Smooth muscle cell (in vitro differentiated cells): ENCODE data around the gene MAST1. TPM values are rescaled to one million over a fixed set of nuclear protein-coding genes. Genes with fewer than 3 reads are reported as not detected.
A peak's percentile ranks its signal among the peaks of the same experiment; 100 is the strongest.
"Not testable (repeated sequence)": the region's sequence is repeated elsewhere in the genome, so short reads cannot be mapped to it uniquely, and the experiment has no call there.

Experiments
- DNase-seq: peaks from one replicate; lab custom pipeline; 2025; ENCODE audit not compliant: unreplicated experiment; lab: John Stamatoyannopoulos, UW
- H2AFZ ChIP-seq: fragments of 200-600 bp; sonication (generic); 2 replicates; pipeline ENCODE4 v1.6.0; 2016; ENCODE audit warnings: antibody characterized with exemption, low read depth, mild to moderate bottlenecking
- H3F3A ChIP-seq: fragments of 200-600 bp; sonication (generic); 2 replicates; pipeline ENCODE4 v1.6.0; 2017; ENCODE audit warnings: antibody characterized with exemption, low read depth
- H3K27ac ChIP-seq: fragments of 200-600 bp; sonication (generic); 2 replicates; pipeline ENCODE4 v1.5.1; 2016; ENCODE audit warnings: low read depth, mild to moderate bottlenecking
- H3K27me3 ChIP-seq: fragments of 200-600 bp; sonication (generic); 2 replicates; pipeline ENCODE4 v1.6.1; 2016; ENCODE audit warnings: low read depth, mild to moderate bottlenecking
- H3K36me3 ChIP-seq: fragments of 200-600 bp; sonication (generic); 2 replicates; pipeline ENCODE4 v1.5.1; 2016; ENCODE audit warnings: low read depth
- H3K4me1 ChIP-seq: fragments of 200-600 bp; sonication (generic); 2 replicates; pipeline ENCODE4 v1.5.1; 2016; ENCODE audit warnings: low read depth
- H3K4me2 ChIP-seq: fragments of 200-600 bp; sonication (generic); 2 replicates; pipeline ENCODE4 v1.6.0; 2016; ENCODE audit warnings: mild to moderate bottlenecking
- H3K4me3 ChIP-seq: fragments of 200-600 bp; sonication (generic); 2 replicates; pipeline ENCODE4 v1.5.1; 2016; ENCODE audit warnings: mild to moderate bottlenecking
- H3K79me2 ChIP-seq: fragments of 200-600 bp; sonication (generic); 2 replicates; pipeline ENCODE4 v1.6.0; 2016; ENCODE audit warnings: low read depth, mild to moderate bottlenecking
- H3K9ac ChIP-seq: fragments of 200-600 bp; sonication (generic); 2 replicates; pipeline ENCODE4 v1.6.0; 2016; ENCODE audit warnings: low read depth
- H3K9me3 ChIP-seq: fragments of 200-600 bp; sonication (generic); replicated peaks from 2 replicates; pipeline ENCODE4 v1.5.1; 2016; ENCODE audit warnings: low read depth
- H4K20me1 ChIP-seq: fragments of 200-600 bp; sonication (generic); 2 replicates; pipeline ENCODE4 v1.6.0; 2016; ENCODE audit warnings: low read depth
- WGBS: methylation state at CpG from one replicate; pipeline ENCODE4 v1.1.7; 2016; ENCODE audit warnings: low lambda C conversion rate; 5-methylcytosine and 5-hydroxymethylcytosine counted together
- polyA plus RNA-seq: library from polyadenylated mRNA; unstranded; fragments of >200 nt; fragmentation: Nextera tagmentation; extraction: Ambion mirVana; gene quantifications from 2 replicates; pipeline ENCODE4 v1.2.1, GENCODE V29; 2016
- total RNA-seq: library from RNA; depleted of rRNA; stranded (reverse); fragments of >200 nt; gene quantifications from 2 replicates; pipeline ENCODE4 v1.2.3, GENCODE V29; 2014
- TF ChIP-seq, protein P1 (sequence below): fragments of 200-600 bp; sonication (generic); IDR thresholded peaks from 2 replicates; pipeline ENCODE4 v1.5.1; 2017; ENCODE audit warnings: borderline replicate concordance, mild to moderate bottlenecking, antibody characterized with exemption; ENCODE audit not compliant: insufficient read depth, poor library complexity, severe bottlenecking

MAST1 gene
- total and polyA plus RNA-seq, 2 experiments from 2014 or later, result 2.7 to 3.2 TPM

DNA sequence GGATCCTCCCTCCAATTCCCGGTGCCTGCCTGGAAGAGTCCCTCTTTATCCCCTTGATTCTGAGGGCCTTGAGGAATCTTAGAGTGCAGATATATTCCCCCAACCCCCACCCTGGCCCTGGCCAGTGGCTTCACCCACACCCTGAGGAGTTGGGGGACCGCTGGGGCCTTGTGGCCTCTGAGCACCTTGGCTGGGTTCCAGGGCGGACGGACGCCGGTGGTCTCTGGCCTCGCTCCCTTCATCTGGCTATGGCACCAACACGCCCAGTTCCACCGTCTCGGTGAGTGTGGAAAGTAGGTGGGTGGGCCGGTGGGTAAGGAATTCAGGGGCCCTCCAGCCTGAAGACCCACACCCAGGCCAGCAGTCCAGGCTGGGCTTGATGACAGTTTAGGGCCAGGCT is 5.0 kb downstream of the MAST1 start:
- Histone ChIP-seq H2AFZ (no peak overlapping the region), H3K4me1 (peaks cover 5% of the 10 kb centered on the region), H3K36me3 (no peaks in the 10 kb centered on the region), H3K27ac (no peak overlapping the region), H3K27me3 (peaks cover 27% of the 10 kb centered on the region), H3K9ac (no peak overlapping the region), H3K9me3 (no peaks in the 10 kb centered on the region), H3K79me2 (no peaks in the 10 kb centered on the region), H3F3A (peaks cover 13% of the 10 kb centered on the region), H3K4me2 (no peak overlapping the region), H3K4me3 (no peak overlapping the region), H4K20me1 (no peaks in the 10 kb centered on the region)
- TF ChIP-seq, protein P1, sequence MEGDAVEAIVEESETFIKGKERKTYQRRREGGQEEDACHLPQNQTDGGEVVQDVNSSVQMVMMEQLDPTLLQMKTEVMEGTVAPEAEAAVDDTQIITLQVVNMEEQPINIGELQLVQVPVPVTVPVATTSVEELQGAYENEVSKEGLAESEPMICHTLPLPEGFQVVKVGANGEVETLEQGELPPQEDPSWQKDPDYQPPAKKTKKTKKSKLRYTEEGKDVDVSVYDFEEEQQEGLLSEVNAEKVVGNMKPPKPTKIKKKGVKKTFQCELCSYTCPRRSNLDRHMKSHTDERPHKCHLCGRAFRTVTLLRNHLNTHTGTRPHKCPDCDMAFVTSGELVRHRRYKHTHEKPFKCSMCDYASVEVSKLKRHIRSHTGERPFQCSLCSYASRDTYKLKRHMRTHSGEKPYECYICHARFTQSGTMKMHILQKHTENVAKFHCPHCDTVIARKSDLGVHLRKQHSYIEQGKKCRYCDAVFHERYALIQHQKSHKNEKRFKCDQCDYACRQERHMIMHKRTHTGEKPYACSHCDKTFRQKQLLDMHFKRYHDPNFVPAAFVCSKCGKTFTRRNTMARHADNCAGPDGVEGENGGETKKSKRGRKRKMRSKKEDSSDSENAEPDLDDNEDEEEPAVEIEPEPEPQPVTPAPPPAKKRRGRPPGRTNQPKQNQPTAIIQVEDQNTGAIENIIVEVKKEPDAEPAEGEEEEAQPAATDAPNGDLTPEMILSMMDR, result no peak
- DNase-seq, result no peak
- WGBS, result 98% methylated on average over 11 of the region's 11 CpGs

- Histone ChIP-seq H3K4me1 (peaks cover 5% of the 10 kb centered on the region), H3K36me3 (no peaks in the 10 kb centered on the region), H3F3A (peaks cover 13% of the 10 kb centered on the region), H3K79me2 (no peaks in the 10 kb centered on the region), H3K27me3 (peaks cover 19% of the 10 kb centered on the region), H4K20me1 (no peaks in the 10 kb centered on the region), H3K27ac (no peak overlapping the region), H3K9ac (no peak overlapping the region), H3K4me3 (no peak overlapping the region), H3K4me2 (no peak overlapping the region), H2AFZ (no peak overlapping the region), H3K9me3 (no peaks in the 10 kb centered on the region)
- TF ChIP-seq, protein P1, result no peak
- 85% methylated on average over 3 of the region's 3 CpGs for WGBS
- no peak for DNase-seq
These were observed 5.9 kb downstream of the MAST1 start for GRCh38 chr19:12843999-12844732.

DNA sequence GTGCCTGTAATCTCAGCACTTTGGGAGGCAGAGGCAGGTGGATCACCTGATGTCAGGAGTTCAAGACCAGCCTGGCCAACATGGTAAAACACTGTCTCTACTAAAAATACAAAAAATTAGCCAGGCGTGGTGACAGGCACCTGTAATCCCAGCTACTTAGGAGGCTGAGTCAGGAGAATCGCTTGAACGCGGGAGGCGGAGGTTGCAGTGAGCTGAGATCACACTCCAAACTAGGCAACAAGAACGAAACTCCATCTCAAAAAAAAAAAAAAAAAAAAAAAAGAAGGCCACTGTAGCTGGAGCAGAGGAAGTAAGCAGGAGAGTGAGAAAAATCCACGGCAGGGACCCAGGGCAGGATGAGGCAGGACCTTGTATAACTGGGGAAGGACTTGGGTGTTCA is 8.3 kb downstream of the MAST1 start:
- not testable (repeated sequence) for H3K4me2 ChIP-seq, DNase-seq, H3K4me1 ChIP-seq, H3K27me3 ChIP-seq, H3K4me3 ChIP-seq, H2AFZ ChIP-seq, H3K79me2 ChIP-seq, H3F3A ChIP-seq, H3K36me3 ChIP-seq, H3K9ac ChIP-seq, H3K27ac ChIP-seq, H4K20me1 ChIP-seq, H3K9me3 ChIP-seq
- WGBS, result 96% methylated on average over 7 of the region's 7 CpGs

- WGBS, result 20% methylated on average over 65 of the region's 69 CpGs
- no peaks in the 10 kb centered on the region for H3K79me2 ChIP-seq
- no peaks in the 10 kb centered on the region for H3K27me3 ChIP-seq
- no peaks in the 10 kb centered on the region for H3K9me3 ChIP-seq
- peak; percentile 87 for DNase-seq
- H3K4me2 ChIP-seq, result peak overlapping the region; percentile 87
- H4K20me1 ChIP-seq, result no peaks in the 10 kb centered on the region
- no peaks in the 10 kb centered on the region for H3K36me3 ChIP-seq
- H2AFZ ChIP-seq, result peak overlapping the region; percentile 85
- H3K4me1 ChIP-seq, result no peaks in the 10 kb centered on the region
- H3K9ac ChIP-seq, result peak overlapping the region; percentile 52
- peak overlapping the region; percentile 37 for H3K4me3 ChIP-seq
- TF ChIP-seq, protein P1, result peak; percentile 100
- H3K27ac ChIP-seq, result no peak overlapping the region
- no peaks in the 10 kb centered on the region for H3F3A ChIP-seq
These were observed 9.1 kb downstream of the MAST1 start for GRCh38 chr19:12847159-12848139.
